Mucosa of descending colon (tissue), 3 donors: ENCODE data around the gene LILRA1. TPM values are rescaled to one million over a fixed set of nuclear protein-coding genes. Genes with fewer than 3 reads are reported as not detected.
"Not testable (repeated sequence)": the region's sequence is repeated elsewhere in the genome, so short reads cannot be mapped to it uniquely, and the experiment has no call there.

ENCODE experiments used
- ATAC-seq: fragments of 200-7000 bp; cut with Tn5 transposase; one replicate; pipeline ENCODE4 v1.9.1; 2020; ENCODE audit warnings: mild to moderate bottlenecking, moderate library complexity
- DNase-seq, 3 donors: peaks; one replicate each; pipeline ENCODE4 v3.0.0-alpha.2; 2020
- H3K36me3 ChIP-seq: fragments of 200-600 bp; one replicate; pipeline ENCODE4 v1.8.0; 2021; ENCODE audit warnings: low read depth, mild to moderate bottlenecking
- H3K4me1 ChIP-seq: fragments of 200-600 bp; one replicate; pipeline ENCODE4 v1.8.0; 2021; ENCODE audit warnings: low read depth, mild to moderate bottlenecking
- H3K4me3 ChIP-seq: fragments of 200-600 bp; one replicate; pipeline ENCODE4 v1.8.0; 2021; ENCODE audit warnings: mild to moderate bottlenecking
- H3K9me3 ChIP-seq: fragments of 200-600 bp; one replicate; pipeline ENCODE4 v1.8.0; 2021; ENCODE audit warnings: mild to moderate bottlenecking
- intact Hi-C, 2 donors: fragments of 100-400 bp; cut with DNase I in 1 of 2; cut with micrococcal nuclease in 1 of 2; formaldehyde crosslinking; loops; one replicate each; pipeline versions ENCODE4 v1.11.0 to v1.11.1; 2022; cut with DNase I, micrococcal nuclease
- total RNA-seq, 3 donors: library from RNA; stranded (reverse); fragmentation: NEBNext Ultra II Directional in 2 of 3; extraction: Animal tissue kit (Norgen Biotek cat#: 25700) in 2 of 3; gene quantifications; one replicate each; pipeline versions ENCODE4 v1.2.1 to v1.2.4, GENCODE V29; 2021 to 2023
- TF ChIP-seq, protein P1 (sequence below): fragments of 200-600 bp; IDR thresholded peaks from one replicate; pipeline ENCODE4 v1.8.0; 2022; ENCODE audit warnings: antibody characterized with exemption, mild to moderate bottlenecking
- donor health status: DM: no; HTN: no; CAD: no; lungs with moderate emphysema.
- donor health status: DM: no; HTN: no; CAD: no.
- donor health status: DM: no; HTN: yes; CAD: no.

The LILRA1 gene
- total RNA-seq, 3 donors from 2014 or later = 0.49 to 2.4 (median 0.76) TPM

DNA sequence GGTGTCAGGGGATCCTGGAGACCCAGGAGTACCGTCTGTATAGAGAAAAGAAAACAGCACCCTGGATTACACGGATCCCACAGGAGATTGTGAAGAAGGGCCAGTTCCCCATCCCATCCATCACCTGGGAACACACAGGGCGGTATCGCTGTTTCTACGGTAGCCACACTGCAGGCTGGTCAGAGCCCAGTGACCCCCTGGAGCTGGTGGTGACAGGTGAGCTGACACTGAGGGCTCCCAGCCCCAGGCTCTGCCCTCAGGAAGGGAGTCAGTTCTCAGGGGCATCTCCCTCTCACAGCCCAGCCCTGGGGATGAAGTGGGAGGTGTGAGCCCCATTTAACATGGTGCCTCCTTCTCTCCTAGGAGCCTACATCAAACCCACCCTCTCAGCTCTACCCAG lies 1.3 kb downstream of the LILRA1 start:
- no peaks in the 10 kb centered on the region for H3K4me1 ChIP-seq
- ATAC-seq (no peak), DNase-seq (no peak)
- H3K4me3 ChIP-seq = no peak overlapping the region
- intact Hi-C loops = no loop called here
- H3K9me3 ChIP-seq = no peaks in the 10 kb centered on the region
- no peaks in the 10 kb centered on the region for H3K36me3 ChIP-seq
- TF ChIP-seq, protein P1, sequence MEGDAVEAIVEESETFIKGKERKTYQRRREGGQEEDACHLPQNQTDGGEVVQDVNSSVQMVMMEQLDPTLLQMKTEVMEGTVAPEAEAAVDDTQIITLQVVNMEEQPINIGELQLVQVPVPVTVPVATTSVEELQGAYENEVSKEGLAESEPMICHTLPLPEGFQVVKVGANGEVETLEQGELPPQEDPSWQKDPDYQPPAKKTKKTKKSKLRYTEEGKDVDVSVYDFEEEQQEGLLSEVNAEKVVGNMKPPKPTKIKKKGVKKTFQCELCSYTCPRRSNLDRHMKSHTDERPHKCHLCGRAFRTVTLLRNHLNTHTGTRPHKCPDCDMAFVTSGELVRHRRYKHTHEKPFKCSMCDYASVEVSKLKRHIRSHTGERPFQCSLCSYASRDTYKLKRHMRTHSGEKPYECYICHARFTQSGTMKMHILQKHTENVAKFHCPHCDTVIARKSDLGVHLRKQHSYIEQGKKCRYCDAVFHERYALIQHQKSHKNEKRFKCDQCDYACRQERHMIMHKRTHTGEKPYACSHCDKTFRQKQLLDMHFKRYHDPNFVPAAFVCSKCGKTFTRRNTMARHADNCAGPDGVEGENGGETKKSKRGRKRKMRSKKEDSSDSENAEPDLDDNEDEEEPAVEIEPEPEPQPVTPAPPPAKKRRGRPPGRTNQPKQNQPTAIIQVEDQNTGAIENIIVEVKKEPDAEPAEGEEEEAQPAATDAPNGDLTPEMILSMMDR = no peak

DNA sequence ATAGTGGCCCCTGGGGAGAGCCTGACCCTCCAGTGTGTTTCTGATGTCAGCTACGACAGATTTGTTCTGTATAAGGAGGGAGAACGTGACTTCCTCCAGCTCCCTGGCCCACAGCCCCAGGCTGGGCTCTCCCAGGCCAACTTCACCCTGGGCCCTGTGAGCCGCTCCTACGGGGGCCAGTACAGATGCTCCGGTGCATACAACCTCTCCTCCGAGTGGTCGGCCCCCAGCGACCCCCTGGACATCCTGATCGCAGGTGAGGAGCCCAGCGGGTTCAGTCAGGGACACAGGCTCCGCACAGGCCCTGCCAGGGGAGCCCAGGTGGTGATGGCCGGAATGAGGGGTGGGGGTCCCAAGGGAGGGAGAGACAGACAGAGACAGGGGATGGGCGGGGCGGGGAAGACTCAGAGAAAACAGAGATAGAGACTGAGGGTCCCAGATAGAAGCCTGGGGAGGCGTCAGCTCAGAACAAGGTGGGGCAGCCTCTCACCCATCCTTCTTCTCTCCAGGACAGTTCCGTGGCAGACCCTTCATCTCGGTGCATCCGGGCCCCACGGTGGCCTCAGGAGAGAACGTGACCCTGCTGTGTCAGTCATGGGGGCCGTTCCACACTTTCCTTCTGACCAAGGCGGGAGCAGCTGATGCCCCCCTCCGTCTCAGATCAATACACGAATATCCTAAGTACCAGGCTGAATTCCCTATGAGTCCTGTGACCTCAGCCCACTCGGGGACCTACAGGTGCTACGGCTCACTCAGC lies 2.4 kb downstream of the LILRA1 start:
- H3K4me3 ChIP-seq, ATAC-seq, H3K9me3 ChIP-seq, H3K4me1 ChIP-seq, DNase-seq, intact Hi-C loops, H3K36me3 ChIP-seq: not testable (repeated sequence)

DNA sequence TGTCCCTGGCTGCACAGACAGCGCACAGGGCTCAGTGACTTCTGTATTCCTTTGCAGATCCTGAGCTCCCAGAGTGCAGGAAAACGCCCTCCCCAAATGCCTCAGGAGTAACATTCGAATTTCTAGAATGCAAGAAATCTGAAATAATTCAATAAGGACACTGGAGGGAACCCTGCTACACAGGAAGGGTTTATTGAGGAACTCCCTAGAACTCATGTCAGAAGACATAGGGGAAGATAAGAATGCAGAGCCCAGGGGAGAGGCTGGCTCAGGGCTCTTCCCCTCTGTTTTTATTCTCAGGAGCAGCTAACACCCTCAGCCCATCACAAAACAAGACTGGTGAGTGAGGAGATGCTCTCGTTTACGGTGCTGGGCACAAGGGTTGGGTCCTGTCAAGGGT lies 6.8 kb downstream of the LILRA1 start:
- Histone ChIP-seq H3K9me3 (no peaks in the 10 kb centered on the region), H3K4me1 (no peaks in the 10 kb centered on the region), H3K36me3 (no peaks in the 10 kb centered on the region), H3K4me3 (no peak overlapping the region)
- intact Hi-C loops = no loop called here
- DNase-seq (no peak), ATAC-seq (no peak)
- TF ChIP-seq, protein P1 = no peak

DNA sequence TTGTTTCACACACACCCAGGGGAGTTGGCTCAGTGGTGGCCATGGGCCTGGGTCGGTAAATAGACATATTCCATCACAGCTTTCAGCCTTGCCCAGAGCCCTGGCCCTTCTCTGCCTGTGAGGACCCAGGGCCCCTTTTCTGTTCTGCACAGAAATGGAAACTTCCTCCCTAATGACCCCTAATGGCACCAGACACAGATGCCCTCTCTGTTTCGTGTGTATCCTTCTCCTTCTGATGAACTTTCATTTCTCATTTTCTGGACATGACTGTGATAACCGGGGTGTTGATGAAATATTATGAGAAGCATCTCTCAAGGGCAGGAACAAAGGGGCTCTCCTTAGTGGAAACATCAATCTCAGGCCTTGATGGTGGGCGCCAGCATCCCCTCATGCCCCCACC lies 12.8 kb downstream of the LILRA1 start:
- Histone ChIP-seq H3K36me3 (no peaks in the 10 kb centered on the region), H3K9me3 (no peaks in the 10 kb centered on the region), H3K4me1 (no peaks in the 10 kb centered on the region), H3K4me3 (no peak overlapping the region)
- DNase-seq (no peak), ATAC-seq (no peak)
- intact Hi-C loops = no loop called here
- TF ChIP-seq, protein P1 = no peak

DNA sequence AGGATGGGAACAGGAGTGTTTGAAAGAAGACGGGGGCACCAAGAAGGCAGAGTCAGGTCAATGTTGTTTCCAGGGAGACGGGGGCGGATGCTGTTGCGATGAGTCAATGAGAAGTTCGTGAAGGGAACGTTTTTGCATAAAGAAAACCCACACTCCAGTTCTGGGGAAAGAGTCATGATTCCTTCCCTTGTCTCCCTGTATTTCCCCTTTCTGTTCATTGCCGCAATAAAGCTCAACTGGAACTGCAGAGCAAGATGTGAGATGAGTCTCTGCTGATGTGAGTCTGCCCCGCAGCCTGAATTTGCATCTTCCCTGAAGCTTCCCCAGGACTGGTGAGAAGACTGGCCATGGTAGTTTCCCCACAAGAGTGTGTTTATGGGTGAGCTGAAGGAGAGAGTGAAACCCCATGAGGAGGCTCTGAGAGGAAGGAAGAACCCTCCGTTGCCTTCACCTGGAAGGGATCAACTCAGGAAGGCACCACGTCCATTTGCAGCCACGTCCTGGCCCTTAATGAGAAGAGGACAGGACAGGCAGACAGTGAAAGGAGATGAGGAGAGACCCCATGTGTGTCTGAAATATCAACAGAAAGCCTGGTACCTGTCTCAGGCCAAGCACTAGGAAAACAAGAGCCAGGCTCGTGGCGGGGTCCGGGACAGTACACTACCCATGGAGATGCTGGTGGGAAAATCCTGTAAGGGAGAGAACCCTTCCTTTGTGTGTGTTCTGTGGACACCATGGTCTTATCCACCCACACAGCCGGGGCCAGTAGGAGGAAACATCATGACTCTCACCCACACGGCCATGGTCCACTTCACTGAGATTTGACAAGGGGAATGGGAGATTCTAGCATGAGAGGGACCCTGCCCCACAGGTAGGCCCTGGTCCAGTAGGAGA lies 13.7 kb downstream of the LILRA1 start:
- Histone ChIP-seq H3K9me3 (no peaks in the 10 kb centered on the region), H3K36me3 (no peaks in the 10 kb centered on the region), H3K4me1 (no peaks in the 10 kb centered on the region), H3K4me3 (no peak overlapping the region)
- intact Hi-C loops = no loop called here
- peak; percentile 40 for ATAC-seq
- no peak for DNase-seq
- TF ChIP-seq, protein P1 = no peak

DNA sequence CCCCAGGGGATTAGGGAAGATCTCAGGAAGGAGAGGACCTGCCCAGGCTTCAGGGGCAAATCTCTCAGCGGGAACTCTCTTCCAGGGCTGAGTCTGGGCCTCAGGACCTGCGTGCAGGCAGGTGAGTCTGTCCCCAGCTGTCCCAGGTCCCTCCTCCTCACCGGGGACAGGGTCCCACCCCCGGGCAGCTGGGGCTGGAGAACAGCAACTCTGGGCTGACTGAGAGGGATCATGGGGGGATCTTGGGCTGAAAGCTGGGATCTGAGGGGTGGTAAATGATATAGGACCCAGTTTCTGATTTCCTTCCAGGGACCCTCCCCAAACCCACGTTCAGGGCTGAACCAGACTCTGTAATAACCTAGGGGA lies 14.3 kb downstream of the LILRA1 start:
- no peaks in the 10 kb centered on the region for H3K9me3 ChIP-seq
- H3K4me1 ChIP-seq = no peaks in the 10 kb centered on the region
- DNase-seq (no peak), ATAC-seq (no peak)
- TF ChIP-seq, protein P1 = no peak
- no peak overlapping the region for H3K4me3 ChIP-seq
- intact Hi-C loops = no loop called here
- H3K36me3 ChIP-seq = no peaks in the 10 kb centered on the region
